ENCODE data around the gene UBE3A.
A peak's percentile ranks its signal among the peaks of the same experiment; 100 is the strongest.

UBE3A gene

GRCh38 chr15:25402342-25402741 is 36.5 kb downstream of the UBE3A start:
- DNase-seq = no peak

DNA sequence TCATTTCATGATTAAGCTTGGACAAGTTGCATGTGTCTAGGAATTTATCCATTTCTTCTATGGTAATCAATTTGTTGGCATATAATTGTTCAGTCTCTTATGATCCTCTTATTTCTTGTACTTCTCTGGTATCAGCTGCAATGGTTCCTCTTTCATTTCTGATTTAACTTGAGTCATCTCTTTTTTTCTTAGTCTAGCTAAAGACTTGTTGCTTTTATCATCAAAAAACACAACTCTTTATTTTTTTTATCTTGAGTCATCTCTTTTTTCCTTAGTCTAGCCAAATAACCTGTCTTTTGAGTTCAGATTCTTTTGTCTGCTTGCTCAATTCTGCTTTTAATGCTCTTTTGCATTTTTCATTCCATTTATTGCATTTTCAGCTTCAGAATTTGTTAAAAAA is 37.3 kb downstream of the UBE3A start:
- no peak for DNase-seq

- DNase-seq = no peak
Observed at GRCh38 chr15:25397100-25397499, 41.7 kb downstream of the UBE3A start.

- no peak for DNase-seq
Observed at GRCh38 chr15:25394898-25395297, 43.9 kb downstream of the UBE3A start.

- no peak for DNase-seq
Observed at GRCh38 chr15:25392806-25393205, 46.0 kb downstream of the UBE3A start.

DNA sequence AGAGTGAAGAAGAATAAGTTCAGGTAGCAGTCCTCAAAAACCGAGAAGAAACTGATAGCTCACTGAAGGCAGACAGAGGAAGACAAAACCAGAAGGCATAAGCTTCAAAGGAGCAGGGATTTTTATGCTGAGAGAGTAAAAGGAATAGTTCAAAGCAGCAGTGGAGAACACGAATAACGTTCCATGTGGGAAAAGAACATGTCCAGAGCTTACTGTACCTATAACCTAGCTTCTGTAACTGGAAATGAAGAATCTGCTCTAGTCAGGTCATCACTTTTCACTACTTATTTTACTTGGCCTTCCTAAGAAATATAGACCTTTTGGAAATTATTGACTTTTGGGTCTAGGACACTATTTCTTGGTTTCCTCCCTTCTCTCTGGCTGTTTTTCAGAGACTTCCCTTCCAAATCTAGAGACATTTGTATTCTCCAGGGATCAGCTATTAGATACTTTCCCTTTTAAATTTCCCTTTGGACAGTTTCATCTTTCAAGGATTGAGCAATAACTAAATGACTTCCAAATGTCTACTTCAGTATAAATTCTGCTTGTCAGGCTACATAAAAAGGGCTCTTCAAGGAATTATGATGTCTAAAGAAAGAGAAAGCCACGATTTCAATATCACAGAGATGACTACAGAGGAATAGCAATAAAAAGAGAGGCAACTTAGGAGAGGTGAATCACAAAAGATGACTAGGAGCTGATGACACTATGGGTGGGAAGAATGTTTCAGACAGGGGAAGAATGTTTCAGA is 46.7 kb downstream of the UBE3A start:
- peak; percentile 91 for DNase-seq

DNA sequence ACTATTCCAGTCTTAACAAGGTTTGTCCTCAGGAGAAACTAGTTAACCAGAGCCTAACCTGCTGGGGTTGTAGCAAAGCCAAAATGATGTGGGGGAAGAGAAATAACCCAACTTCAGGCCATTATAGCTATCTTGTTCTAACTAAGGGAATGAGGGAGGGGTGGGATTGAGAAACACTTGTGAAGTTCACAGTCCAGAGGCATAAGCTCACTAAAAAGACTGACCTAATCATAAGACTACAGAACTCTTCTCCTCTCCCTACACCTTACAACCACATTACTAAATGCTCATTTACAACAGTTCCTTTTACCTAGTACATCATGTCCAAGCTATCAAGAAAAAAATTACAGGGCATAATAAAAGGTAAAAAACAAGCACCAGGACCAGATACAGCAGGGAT is 52.8 kb downstream of the UBE3A start:
- DNase-seq = no peak

DNA sequence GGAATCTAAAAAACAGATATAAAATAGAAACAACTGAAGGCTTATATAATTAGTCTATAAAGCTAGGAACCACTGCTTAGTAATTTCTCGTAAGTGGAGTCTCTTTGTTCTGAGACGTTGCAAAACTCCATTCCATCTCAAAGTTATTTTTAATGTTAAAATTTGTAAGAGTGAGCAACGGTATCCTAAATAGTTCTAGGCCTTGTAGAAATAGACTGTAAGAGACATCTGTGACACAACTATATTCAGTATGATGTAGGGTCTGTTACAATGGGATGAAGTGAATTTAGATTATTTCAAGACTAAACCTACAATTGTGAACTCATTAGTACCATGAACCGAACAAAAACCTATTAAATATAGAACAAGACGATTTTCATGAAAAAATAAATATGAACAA is 57.2 kb downstream of the UBE3A start:
- DNase-seq = no peak

GRCh38 chr15:25378501-25378901 is 60.3 kb downstream of the UBE3A start:
- DNase-seq = peak; percentile 31

- no peak for DNase-seq
Observed at GRCh38 chr15:25375557-25375956, 63.3 kb downstream of the UBE3A start.

DNA sequence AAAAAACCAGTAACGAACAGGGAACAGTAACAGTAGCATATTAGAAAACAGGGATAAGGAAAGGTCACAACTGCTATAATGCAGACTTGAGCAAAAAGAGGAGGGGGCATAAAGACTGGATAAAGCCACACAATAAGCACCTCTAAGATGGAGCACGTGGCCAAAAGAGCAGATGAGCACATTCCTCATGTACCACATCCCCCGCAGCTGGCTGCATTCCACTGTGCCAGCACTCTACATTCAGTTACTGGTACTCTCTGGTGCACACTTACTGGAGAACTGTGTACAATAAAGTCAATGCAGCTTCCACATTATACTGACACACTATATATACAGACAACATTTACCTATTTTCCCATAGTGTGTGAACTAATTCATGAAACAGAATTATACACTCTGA is 64.7 kb downstream of the UBE3A start:
- DNase-seq = peak; percentile 19

GRCh38 chr15:25372298-25372697 is 66.5 kb downstream of the UBE3A start:
- DNase-seq = no peak

DNA sequence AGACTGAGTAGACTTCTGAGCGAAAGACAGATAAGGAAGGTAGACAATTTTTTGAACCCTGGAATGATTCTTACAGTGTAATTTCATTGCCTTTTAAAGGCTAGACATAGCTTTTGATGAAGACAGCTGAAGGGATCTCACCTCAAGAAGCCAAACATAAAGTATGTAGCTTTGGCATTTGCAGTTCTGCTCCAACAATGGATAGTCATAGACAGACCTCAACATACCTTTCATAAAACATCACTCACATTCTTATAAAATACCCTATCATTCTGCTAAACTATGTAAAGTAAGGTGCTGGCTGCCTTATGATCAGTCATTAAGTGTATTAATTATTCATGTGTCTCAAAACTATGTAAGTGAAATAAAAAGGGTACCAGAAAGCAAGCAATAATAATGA is 70.0 kb downstream of the UBE3A start:
- peak; percentile 69 for DNase-seq

DNA sequence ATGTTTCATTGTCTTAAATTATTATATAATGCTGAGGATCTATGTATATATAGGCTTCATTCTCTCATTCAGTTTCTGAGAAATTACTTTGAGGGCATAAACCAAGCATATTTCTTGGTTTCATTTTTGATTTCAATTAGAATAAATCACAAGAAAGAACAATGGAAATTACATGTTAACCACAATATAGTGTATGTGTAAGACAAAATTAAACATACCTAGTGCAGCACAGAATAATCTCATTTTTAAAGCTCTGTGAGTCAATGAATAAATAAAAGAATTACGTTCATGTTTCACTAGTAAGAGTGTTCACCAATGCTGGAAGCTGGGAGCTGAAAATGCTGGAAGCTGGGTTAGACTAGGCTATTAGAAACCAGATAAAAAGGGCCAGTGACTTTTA is 72.8 kb downstream of the UBE3A start:
- DNase-seq = no peak

GRCh38 chr15:25362545-25362944 is 76.3 kb downstream of the UBE3A start:
- peak; percentile 8 for DNase-seq

DNA sequence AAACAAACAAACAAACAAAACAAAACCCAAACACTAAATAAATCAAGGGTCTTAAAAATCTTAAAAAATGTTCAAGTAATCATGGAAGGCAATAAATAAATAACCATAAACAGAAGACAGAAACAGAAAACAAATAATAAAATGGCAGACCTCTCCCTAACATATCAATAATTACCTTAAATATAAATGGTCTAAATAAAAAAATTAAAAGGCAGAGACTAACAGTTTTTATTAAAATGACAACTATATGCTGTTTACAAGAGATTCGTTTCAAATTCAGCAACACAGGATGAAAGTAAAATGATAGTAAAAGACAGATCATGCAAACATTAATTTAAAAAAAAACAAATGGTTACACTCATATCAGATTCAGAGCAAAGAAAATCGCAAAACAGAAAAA is 91.1 kb downstream of the UBE3A start:
- no peak for DNase-seq

GRCh38 chr15:25346371-25346770 is 92.5 kb downstream of the UBE3A start:
- DNase-seq = no peak

DNA sequence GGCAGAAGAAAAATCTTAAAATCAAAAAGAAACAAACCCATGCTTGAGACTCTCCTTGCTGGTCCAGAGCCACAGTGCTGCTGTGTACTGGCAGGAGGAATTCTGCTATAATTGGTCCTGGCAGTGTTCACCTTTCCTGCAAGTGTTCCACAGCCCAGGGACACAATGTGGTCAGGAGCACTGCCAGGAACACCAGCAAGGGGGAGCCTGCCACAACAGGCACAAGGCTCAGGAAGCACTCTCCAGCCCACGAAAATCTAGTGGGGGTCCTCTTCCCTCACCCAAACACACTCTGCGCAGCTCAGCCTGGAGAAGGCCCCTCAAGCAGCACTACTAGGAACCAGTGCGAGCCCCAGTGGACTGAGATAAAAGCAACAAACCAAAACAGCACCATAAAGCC is 92.9 kb downstream of the UBE3A start:
- peak; percentile 35 for DNase-seq

DNA sequence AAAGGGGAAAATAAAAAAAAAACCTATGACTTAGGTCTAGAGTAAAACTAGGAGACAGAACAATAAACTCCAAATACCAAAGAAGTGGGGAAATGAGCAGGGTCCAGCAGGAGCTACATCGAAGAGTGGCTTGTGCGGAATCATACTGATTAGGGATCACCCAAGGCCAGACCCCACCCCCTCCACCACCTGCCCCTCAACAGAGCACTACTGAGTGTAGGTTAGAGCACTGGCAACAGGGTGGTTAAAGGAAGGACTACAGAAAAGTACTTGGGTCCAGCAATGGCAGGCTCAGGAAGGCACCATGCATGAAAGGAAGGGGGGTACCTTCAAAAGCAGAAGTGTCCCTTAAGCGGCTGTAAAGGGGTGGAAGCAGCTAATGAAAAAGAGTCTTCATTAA is 96.2 kb downstream of the UBE3A start:
- no peak for DNase-seq

- no peak for DNase-seq
Observed at GRCh38 chr15:25339431-25339830, 99.4 kb downstream of the UBE3A start.

DNA sequence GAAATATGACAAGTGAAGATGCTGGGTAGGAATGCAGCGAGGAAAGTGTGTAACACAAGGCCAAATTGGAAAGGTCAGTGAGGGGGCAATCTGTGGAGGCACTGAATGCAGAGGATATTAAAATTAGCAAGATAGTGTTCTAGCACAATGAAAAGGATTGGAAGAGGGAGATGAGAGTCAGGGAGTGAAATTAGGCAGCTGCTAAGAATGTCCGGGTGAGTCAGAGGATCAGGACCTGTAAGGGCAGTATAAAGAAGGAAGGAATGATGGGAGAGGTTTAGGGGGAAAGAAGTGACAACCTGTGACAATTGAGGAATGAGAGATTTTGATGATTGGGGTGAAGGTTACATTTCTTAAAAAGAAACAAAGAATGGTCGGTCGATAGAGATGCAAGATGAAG is 103.5 kb downstream of the UBE3A start:
- no peak for DNase-seq

- DNase-seq = no peak
Observed at GRCh38 chr15:25333049-25333448, 105.8 kb downstream of the UBE3A start.

DNA sequence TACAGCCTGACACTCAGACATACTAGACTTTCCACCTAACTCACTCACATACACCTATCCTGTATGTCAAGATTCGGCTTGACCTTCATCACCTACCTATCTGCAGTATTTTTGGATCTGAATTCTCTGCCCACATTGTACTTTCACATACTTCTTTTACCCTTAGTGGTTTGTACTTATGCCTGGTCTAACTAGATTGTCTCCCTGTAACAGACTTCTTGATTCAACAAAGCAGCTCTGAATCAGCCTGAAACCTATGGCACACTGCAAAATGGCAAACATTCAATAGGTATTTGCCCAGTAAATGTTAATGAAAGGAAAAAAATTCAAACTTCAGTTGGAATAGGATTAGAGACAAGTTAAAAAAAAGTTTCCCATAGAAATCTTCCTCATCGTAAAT is 106.5 kb downstream of the UBE3A start:
- DNase-seq = no peak

- no peak for DNase-seq
Observed at GRCh38 chr15:25331860-25332259, 107.0 kb downstream of the UBE3A start.

GRCh38 chr15:25331404-25331803 is 107.4 kb downstream of the UBE3A start:
- no peak for DNase-seq

Measured in fibroblast of upper back skin (primary cell).